Rectal smooth muscle tissue (tissue), 1 donor: ENCODE measurements around the gene VWA1.

ENCODE experiments used
- H3K27ac ChIP-seq: one replicate; pipeline ENCODE4 v1.7.0; 2013; ENCODE audit warnings: low read depth, low read length, inconsistent platforms
- H3K27me3 ChIP-seq: one replicate; pipeline ENCODE4 v1.7.0; 2013; ENCODE audit warnings: low read length; ENCODE audit not compliant: control insufficient read depth, insufficient read depth
- H3K36me3 ChIP-seq: one replicate; pipeline ENCODE4 v1.7.0; 2013; ENCODE audit warnings: low read length; ENCODE audit not compliant: control insufficient read depth, insufficient read depth
- H3K4me1 ChIP-seq: one replicate; pipeline ENCODE4 v1.7.0; 2013; ENCODE audit warnings: low read length; ENCODE audit not compliant: control insufficient read depth, insufficient read depth
- H3K4me3 ChIP-seq: one replicate; pipeline ENCODE4 v1.7.0; 2013; ENCODE audit warnings: low read length
- H3K9ac ChIP-seq: one replicate; pipeline ENCODE4 v1.7.0; 2013; ENCODE audit warnings: low read length

The VWA1 gene

GRCh38 chr1:1430114-1430982 lies 5.1 kb upstream of the VWA1 start:
- Histone ChIP-seq H3K27ac (peak overlapping the region; percentile 98), H3K27me3 (no peaks in the 10 kb centered on the region), H3K9ac (peak overlapping the region; percentile 11), H3K36me3 (no peaks in the 10 kb centered on the region), H3K4me1 (peaks cover 49% of the 10 kb centered on the region), H3K4me3 (peak overlapping the region; percentile 44)

GRCh38 chr1:1430992-1431844 lies 4.3 kb upstream of the VWA1 start:
- Histone ChIP-seq H3K36me3 (no peaks in the 10 kb centered on the region), H3K4me3 (no peak overlapping the region), H3K4me1 (peaks cover 49% of the 10 kb centered on the region), H3K27ac (peak overlapping the region; percentile 98), H3K27me3 (no peaks in the 10 kb centered on the region), H3K9ac (no peak overlapping the region)

- Histone ChIP-seq H3K9ac (peak overlapping the region; percentile 2), H3K4me1 (peaks cover 49% of the 10 kb centered on the region), H3K36me3 (no peaks in the 10 kb centered on the region), H3K27me3 (no peaks in the 10 kb centered on the region), H3K4me3 (no peak overlapping the region), H3K27ac (peak overlapping the region; percentile 98)
These were observed 3.6 kb upstream of the VWA1 start for GRCh38 chr1:1431845-1432273.

- peak overlapping the region; percentile 2 for H3K9ac ChIP-seq
- H3K27me3 ChIP-seq = no peaks in the 10 kb centered on the region
- H3K36me3 ChIP-seq = no peaks in the 10 kb centered on the region
- H3K27ac ChIP-seq = peak overlapping the region; percentile 98
- H3K4me1 ChIP-seq = peaks cover 53% of the 10 kb centered on the region
- H3K4me3 ChIP-seq = no peak overlapping the region
These were observed 3.1 kb upstream of the VWA1 start for GRCh38 chr1:1432274-1432950.

- Histone ChIP-seq H3K36me3 (no peaks in the 10 kb centered on the region), H3K4me1 (peaks cover 53% of the 10 kb centered on the region)
These were observed 2.3 kb upstream of the VWA1 start for GRCh38 chr1:1432951-1433803.

GRCh38 chr1:1433804-1434130 lies 1.7 kb upstream of the VWA1 start:
- Histone ChIP-seq H3K36me3 (no peaks in the 10 kb centered on the region), H3K27me3 (no peaks in the 10 kb centered on the region), H3K27ac (peak overlapping the region; percentile 98), H3K9ac (peak overlapping the region; percentile 32), H3K4me3 (peak overlapping the region; percentile 68), H3K4me1 (peaks cover 53% of the 10 kb centered on the region)

More at GRCh38 chr1:1432951-1433803, 2.3 kb upstream of the VWA1 start:
- peak overlapping the region; percentile 68 for H3K4me3 ChIP-seq
- peak overlapping the region; percentile 32 for H3K9ac ChIP-seq
- H3K27ac ChIP-seq = peak overlapping the region; percentile 98
- no peaks in the 10 kb centered on the region for H3K27me3 ChIP-seq

GRCh38 chr1:1434131-1434823 lies 1.2 kb upstream of the VWA1 start:
- H3K27ac ChIP-seq = peak overlapping the region; percentile 98
- H3K36me3 ChIP-seq = no peaks in the 10 kb centered on the region
- no peak overlapping the region for H3K9ac ChIP-seq
- peaks cover 53% of the 10 kb centered on the region for H3K4me1 ChIP-seq
- no peaks in the 10 kb centered on the region for H3K27me3 ChIP-seq
- peak overlapping the region; percentile 68 for H3K4me3 ChIP-seq

- Histone ChIP-seq H3K9ac (no peak overlapping the region), H3K4me3 (peak overlapping the region; percentile 68)
These were observed 725 bp upstream of the VWA1 start for GRCh38 chr1:1434824-1435105.

GRCh38 chr1:1435911-1436629 lies 580 bp downstream of the VWA1 start:
- Histone ChIP-seq H3K27ac (peak overlapping the region; percentile 11), H3K4me1 (peaks cover 39% of the 10 kb centered on the region), H3K9ac (no peak overlapping the region), H3K27me3 (no peaks in the 10 kb centered on the region), H3K36me3 (no peaks in the 10 kb centered on the region), H3K4me3 (peak overlapping the region; percentile 62)

More at GRCh38 chr1:1434824-1435105, 725 bp upstream of the VWA1 start:
- peaks cover 48% of the 10 kb centered on the region for H3K4me1 ChIP-seq
- peak overlapping the region; percentile 98 for H3K27ac ChIP-seq
- no peaks in the 10 kb centered on the region for H3K36me3 ChIP-seq
- no peaks in the 10 kb centered on the region for H3K27me3 ChIP-seq

GRCh38 chr1:1436630-1437032 lies 1.1 kb downstream of the VWA1 start:
- peak overlapping the region; percentile 18 for H3K27ac ChIP-seq
- peak overlapping the region; percentile 62 for H3K4me3 ChIP-seq
- no peaks in the 10 kb centered on the region for H3K36me3 ChIP-seq
- H3K27me3 ChIP-seq = no peaks in the 10 kb centered on the region
- peaks cover 35% of the 10 kb centered on the region for H3K4me1 ChIP-seq
- H3K9ac ChIP-seq = no peak overlapping the region
